Activated naive CD4-positive, alpha-beta T cell treated with anti-CD3 and anti-CD28 coated beads, Interleukin-2, amount 50 U/mL, for 16 hours (primary cell): ENCODE results near the gene VANGL2.

Experiments
- DNase-seq: peaks from one replicate; pipeline ENCODE4 v3.0.0-alpha.2; 2020

VANGL2 gene

DNA sequence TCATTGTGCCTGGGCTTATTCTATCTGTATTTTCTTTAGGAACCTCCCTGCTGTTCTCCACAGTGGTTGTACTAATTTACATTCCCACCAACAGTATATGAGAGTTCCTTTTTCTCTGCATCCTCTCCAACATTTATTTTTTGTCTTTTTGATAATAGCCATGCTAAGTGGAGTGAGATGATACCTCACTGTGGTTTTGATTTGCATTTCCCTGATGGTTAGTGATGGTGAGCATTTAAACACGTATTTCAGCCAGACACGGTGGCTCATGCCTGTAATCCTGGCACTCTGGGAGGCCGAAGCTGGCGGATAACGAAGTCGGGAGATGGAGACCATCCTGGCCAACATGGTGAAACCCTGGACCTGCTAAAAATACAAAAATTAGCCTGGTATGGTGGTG lies 64.8 kb downstream of the VANGL2 start:
- no peak for DNase-seq

DNA sequence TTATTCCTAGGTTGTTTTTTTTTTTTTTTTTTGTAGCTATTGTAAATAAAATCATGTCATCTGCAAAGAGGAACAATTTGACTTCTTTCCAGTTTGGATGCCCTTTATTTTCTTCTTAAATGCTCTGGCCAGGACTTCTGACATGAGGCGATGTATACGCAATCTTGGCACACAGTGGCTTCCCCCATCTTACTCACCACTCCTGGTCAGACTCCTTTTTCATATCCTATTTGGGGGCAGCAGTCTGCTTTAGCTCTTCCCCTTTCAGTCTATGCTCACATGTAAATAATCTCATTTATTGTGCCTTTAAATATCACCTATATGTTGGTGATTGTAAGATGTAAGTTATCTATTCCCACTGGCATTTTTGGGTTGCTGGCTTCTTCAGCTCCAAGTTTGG lies 66.6 kb downstream of the VANGL2 start:
- no peak for DNase-seq

DNA sequence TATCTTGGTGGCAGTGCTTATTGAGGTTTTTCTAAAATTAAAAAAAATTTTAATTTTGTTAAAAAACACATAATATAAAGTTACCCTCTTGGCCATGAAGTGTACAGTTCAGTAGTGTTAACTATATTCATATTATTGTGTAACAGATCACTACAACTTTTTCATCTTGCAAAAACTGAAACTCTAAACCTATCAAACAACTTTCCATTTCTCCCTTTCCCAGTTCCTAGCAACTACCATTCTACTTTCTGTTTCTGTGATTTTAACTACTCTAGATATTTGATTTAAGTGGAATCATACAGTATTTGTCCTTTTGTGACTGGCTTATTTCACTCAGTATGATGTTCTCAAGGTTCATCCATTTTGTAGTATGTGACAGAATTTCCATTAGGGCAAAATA lies 67.2 kb downstream of the VANGL2 start:
- DNase-seq: no peak

DNA sequence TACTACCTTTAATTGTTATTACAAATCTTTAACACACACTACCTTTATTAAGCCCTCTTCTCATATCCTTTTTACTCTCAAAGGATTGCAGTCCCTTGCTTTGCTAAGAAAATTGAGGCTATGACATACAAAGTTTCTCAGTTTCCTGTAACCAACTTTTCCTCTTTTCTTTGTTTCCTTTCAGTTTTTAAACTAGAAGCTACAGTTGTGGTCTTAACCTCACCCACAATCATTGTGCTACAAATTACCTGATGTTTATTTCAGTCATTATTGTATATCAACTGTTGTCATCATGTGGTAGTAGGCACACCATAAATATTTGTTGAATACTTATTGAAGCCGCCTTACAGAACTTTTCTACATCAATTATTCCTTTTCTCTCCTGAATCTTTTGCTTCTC lies 70.9 kb downstream of the VANGL2 start:
- no peak for DNase-seq

DNA sequence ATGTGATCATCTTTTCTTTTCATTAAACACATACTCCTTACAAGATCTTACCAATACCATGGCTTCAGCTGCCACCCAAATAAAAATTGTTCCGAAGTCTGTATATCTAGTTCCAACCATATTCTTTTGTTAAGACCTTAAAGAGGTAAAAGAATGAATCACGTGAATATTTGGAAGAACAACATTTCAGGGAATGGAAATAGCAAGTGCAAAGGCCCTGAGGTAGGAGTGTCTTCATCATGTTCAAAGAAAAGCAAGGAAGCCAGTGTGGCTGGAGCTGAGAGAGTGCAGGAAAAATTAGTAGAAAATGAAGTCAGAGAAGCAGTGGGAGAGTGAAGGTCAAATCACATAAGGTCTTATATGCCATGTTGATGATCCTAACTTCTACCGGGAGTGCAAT lies 71.7 kb downstream of the VANGL2 start:
- DNase-seq: no peak

DNA sequence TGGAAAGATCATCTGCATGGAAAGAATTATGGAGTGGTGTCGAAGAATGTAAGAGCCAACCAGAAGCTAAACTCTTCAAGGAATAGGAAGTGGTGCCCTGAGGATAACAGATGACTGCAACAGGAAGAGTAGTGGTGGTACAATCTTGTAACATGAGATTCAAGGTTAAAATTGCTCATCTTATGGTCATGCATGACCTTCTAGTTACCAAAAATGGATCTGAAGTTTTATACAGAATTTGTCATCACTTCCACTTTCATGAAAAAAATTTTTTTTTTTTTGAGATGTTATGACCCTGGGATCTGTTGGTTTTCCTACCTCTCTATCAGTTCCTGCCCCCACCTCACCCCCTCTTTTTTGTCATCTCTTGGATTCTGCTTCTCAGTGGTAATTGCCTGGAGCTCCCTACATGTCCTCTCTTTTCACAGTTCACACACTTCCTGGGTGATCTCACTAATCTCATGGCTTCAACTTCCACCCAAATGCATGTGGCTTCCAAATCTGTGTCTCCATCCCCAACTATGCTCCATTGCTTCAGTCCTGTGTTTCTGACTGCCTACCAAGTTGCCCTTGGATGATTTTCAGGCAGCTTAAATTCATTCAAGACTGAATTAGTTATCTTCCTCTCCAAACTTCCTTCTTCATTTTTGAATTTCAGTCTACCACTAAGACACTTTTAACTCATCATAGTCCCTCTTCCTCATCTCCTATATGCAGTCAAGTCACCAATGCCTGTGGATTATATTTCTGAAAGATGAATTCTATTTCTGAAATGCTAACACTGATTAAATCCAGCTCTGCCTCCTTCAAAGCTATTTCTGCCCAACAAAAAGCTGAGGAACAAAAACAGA lies 74.3 kb downstream of the VANGL2 start:
- no peak for DNase-seq
